Measurements from ENCODE around the gene STIMATE.
A peak's percentile ranks its signal among the peaks of the same experiment; 100 is the strongest.

STIMATE gene

GRCh38 chr3:52841211-52841980 is 56.0 kb downstream of the STIMATE start:
- DNase-seq (ENCODE audit: low read depth) = peak; percentile 21

- DNase-seq (ENCODE audit: low read depth) = no peak
Measured at GRCh38 chr3:52839892-52840545, 57.3 kb downstream of the STIMATE start.

- DNase-seq (ENCODE audit: low read depth) = no peak
Measured at GRCh38 chr3:52839268-52839575, 58.1 kb downstream of the STIMATE start.

GRCh38 chr3:52838561-52839267 is 58.6 kb downstream of the STIMATE start:
- no peak for DNase-seq (ENCODE audit: low read depth)

- DNase-seq (ENCODE audit: low read depth) = no peak
Measured at GRCh38 chr3:52836986-52837385, 60.4 kb downstream of the STIMATE start.

GRCh38 chr3:52836471-52836845 is 60.9 kb downstream of the STIMATE start:
- no peak for DNase-seq (ENCODE audit: low read depth)

GRCh38 chr3:52835766-52836470 is 61.4 kb downstream of the STIMATE start:
- no peak for DNase-seq (ENCODE audit: low read depth)

GRCh38 chr3:52834871-52835501 is 62.4 kb downstream of the STIMATE start, which contains the start of gene MUSTN1:
MUSTN1 (minus strand) TSS chr3:52835019; CDS start chr3:52834948, 71 bp downstream.
- peak; percentile 38 for DNase-seq (ENCODE audit: low read depth)

GRCh38 chr3:52833202-52833601 is 64.1 kb downstream of the STIMATE start:
- no peak for DNase-seq (ENCODE audit: low read depth)

GRCh38 chr3:52831500-52832301 is 65.6 kb downstream of the STIMATE start:
- peak; percentile 55 for DNase-seq (ENCODE audit: low read depth)

- DNase-seq (ENCODE audit: low read depth) = no peak
Measured at GRCh38 chr3:52830535-52831258, 66.7 kb downstream of the STIMATE start, which contains the start of gene ITIH4. ITIH4 (minus strand) TSS chr3:52830672; CDS start chr3:52830642, 30 bp downstream.

GRCh38 chr3:52829906-52830463 is 67.4 kb downstream of the STIMATE start:
- DNase-seq (ENCODE audit: low read depth) = no peak

GRCh38 chr3:52829482-52829881 is 67.9 kb downstream of the STIMATE start:
- DNase-seq (ENCODE audit: low read depth) = no peak

- DNase-seq (ENCODE audit: low read depth) = no peak
Measured at GRCh38 chr3:52827866-52828376, 69.4 kb downstream of the STIMATE start.

GRCh38 chr3:52827441-52827840 is 69.9 kb downstream of the STIMATE start:
- peak; percentile 52 for DNase-seq (ENCODE audit: low read depth)

- no peak for DNase-seq (ENCODE audit: low read depth)
Measured at GRCh38 chr3:52824037-52824436, 73.3 kb downstream of the STIMATE start.

GRCh38 chr3:52822363-52822762 is 75.0 kb downstream of the STIMATE start:
- DNase-seq (ENCODE audit: low read depth) = no peak

- peak; percentile 35 for DNase-seq (ENCODE audit: low read depth)
Measured at GRCh38 chr3:52820736-52821135, 76.6 kb downstream of the STIMATE start.

- no peak for DNase-seq (ENCODE audit: low read depth)
Measured at GRCh38 chr3:52819936-52820335, 77.4 kb downstream of the STIMATE start.

- DNase-seq (ENCODE audit: low read depth) = no peak
Measured at GRCh38 chr3:52817860-52818259, 79.5 kb downstream of the STIMATE start.

Data from iris pigment epithelial cell (primary cell).